Caco-2 (cell line): ENCODE measurements around the gene APEX2. TPM values are rescaled to one million over a fixed set of nuclear protein-coding genes. Genes with fewer than 3 reads are reported as not detected.

Experiments used
- BruUV-seq: library from RNA; stranded (reverse); fragments of 400-500 nt; replicated peaks from 2 replicates; lab custom pipeline; 2021; lab: Mats Ljungman, UMichigan
- CTCF ChIA-PET: fragments of 300-600 bp; sonication (Branson Sonifier 250); formaldehyde crosslinking; loops from one replicate; lab custom pipeline; 2022; ENCODE audit warnings: antibody characterized with exemption; lab: Charles Lee
- POLR2A ChIA-PET: fragments of 300-600 bp; sonication (Branson Sonifier 250); formaldehyde crosslinking; loops from one replicate; lab custom pipeline; 2022; ENCODE audit warnings: antibody characterized with exemption; lab: Charles Lee
- DNase-seq, 2 experiments: peaks; one replicate each; pipeline versions ENCODE4 v3.0.0 to v3.0.0-alpha.2; 2020 to 2022
- H3K27me3 ChIP-seq: replicated peaks from 2 replicates; pipeline ENCODE4 v1.6.0; 2011; ENCODE audit warnings: low read length; ENCODE audit not compliant: control insufficient read depth, insufficient read depth
- H3K36me3 ChIP-seq: 2 replicates; pipeline ENCODE4 v1.5.1; 2011; ENCODE audit warnings: low read length; ENCODE audit not compliant: control insufficient read depth, insufficient read depth
- H3K4me1 ChIP-seq: fragments of 250-450 bp; sonication (Bioruptor Pico); 2 replicates; pipeline ENCODE4 v1.5.1; 2020; ENCODE audit warnings: mild to moderate bottlenecking
- H3K4me3 ChIP-seq: 2 replicates; pipeline ENCODE4 v1.5.1; 2011; ENCODE audit warnings: low read depth, mild to moderate bottlenecking, control low read depth, low read length
- H3K9me3 ChIP-seq: fragments of 250-450 bp; sonication (Bioruptor Pico); 2 replicates; pipeline ENCODE4 v1.5.1; 2020; ENCODE audit warnings: mild to moderate bottlenecking, moderate library complexity
- H3K27ac Mint-ChIP-seq: one replicate; pipeline ENCODE4 v1.8.0; 2022; ENCODE audit warnings: mixed read lengths; ENCODE audit not compliant: unreplicated experiment
- H3K27me3 Mint-ChIP-seq: one replicate; pipeline ENCODE4 v1.8.0; 2022; ENCODE audit warnings: mixed read lengths; ENCODE audit not compliant: insufficient read depth, unreplicated experiment
- H3K36me3 Mint-ChIP-seq: one replicate; pipeline ENCODE4 v1.8.0; 2022; ENCODE audit warnings: mild to moderate bottlenecking, mixed read lengths; ENCODE audit not compliant: insufficient read depth, unreplicated experiment
- H3K4me1 Mint-ChIP-seq: one replicate; pipeline ENCODE4 v1.8.0; 2022; ENCODE audit warnings: low read depth, mixed read lengths; ENCODE audit not compliant: unreplicated experiment
- H3K4me3 Mint-ChIP-seq: one replicate; pipeline ENCODE4 v1.8.0; 2022; ENCODE audit warnings: mild to moderate bottlenecking, moderate library complexity, mixed read lengths; ENCODE audit not compliant: unreplicated experiment
- H3K9me3 Mint-ChIP-seq: one replicate; pipeline ENCODE4 v1.8.0; 2022; ENCODE audit warnings: mixed read lengths; ENCODE audit not compliant: unreplicated experiment
- intact Hi-C: fragments of 100-400 bp; cut with micrococcal nuclease; formaldehyde crosslinking; loops from one replicate; pipeline ENCODE4 v1.10.0; 2022; ENCODE audit not compliant: unreplicated experiment
- total RNA-seq: library from RNA; stranded (reverse); gene quantifications from 2 replicates; pipeline ENCODE4 v1.2.3, GENCODE V29; 2022
- TF ChIP-seq, protein P1 (sequence below), 2 experiments: fragments of 200-600 bp in 1 of 2; IDR thresholded peaks; 1 replicate in 1 of 2; 2 replicates in 1 of 2; pipeline versions ENCODE4 v1.5.1 to v1.8.0; 2011 to 2022; ENCODE audit warnings: antibody characterized with exemption in 1 of 2, control low read depth in 1 of 2, inconsistent platforms in 1 of 2, low read depth in 1 of 2, low read length in 1 of 2, mild to moderate bottlenecking in 1 of 2, moderate library complexity in 1 of 2; ENCODE audit not compliant: insufficient read depth in 1 of 2, severe bottlenecking in 1 of 2, unreplicated experiment in 1 of 2

The APEX2 gene
- total RNA-seq, 1 experiment from 2014 or later, result 19.6 TPM

GRCh38 chrX:55026143-55026542, 26.0 kb downstream of the APEX2 start:
- no peak for DNase-seq
- TF ChIP-seq, protein P1, sequence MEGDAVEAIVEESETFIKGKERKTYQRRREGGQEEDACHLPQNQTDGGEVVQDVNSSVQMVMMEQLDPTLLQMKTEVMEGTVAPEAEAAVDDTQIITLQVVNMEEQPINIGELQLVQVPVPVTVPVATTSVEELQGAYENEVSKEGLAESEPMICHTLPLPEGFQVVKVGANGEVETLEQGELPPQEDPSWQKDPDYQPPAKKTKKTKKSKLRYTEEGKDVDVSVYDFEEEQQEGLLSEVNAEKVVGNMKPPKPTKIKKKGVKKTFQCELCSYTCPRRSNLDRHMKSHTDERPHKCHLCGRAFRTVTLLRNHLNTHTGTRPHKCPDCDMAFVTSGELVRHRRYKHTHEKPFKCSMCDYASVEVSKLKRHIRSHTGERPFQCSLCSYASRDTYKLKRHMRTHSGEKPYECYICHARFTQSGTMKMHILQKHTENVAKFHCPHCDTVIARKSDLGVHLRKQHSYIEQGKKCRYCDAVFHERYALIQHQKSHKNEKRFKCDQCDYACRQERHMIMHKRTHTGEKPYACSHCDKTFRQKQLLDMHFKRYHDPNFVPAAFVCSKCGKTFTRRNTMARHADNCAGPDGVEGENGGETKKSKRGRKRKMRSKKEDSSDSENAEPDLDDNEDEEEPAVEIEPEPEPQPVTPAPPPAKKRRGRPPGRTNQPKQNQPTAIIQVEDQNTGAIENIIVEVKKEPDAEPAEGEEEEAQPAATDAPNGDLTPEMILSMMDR (IDR thresholded peaks at IDR 0.05; ENCODE audit: insufficient read depth in 1 of 2, low read depth in 1 of 2, low read length in 1 of 2, severe bottlenecking in 1 of 2, unreplicated experiment in 1 of 2), result no peak
- Mint-ChIP-seq H3K27ac (no peak overlapping the region), H3K4me3 (no peak overlapping the region), H3K27me3 (peaks cover 9% of the 10 kb centered on the region), H3K4me1 (no peaks in the 10 kb centered on the region), H3K36me3 (no peaks in the 10 kb centered on the region), H3K9me3 (no peaks in the 10 kb centered on the region)
- CTCF ChIA-PET, result no interaction called here
- Histone ChIP-seq H3K4me3 (no peak overlapping the region), H3K27me3 (no peaks in the 10 kb centered on the region), H3K9me3 (no peaks in the 10 kb centered on the region), H3K36me3 (no peaks in the 10 kb centered on the region), H3K4me1 (no peaks in the 10 kb centered on the region)
- intact Hi-C loops, result no loop called here
- no TSS peak for BruUV-seq
- POLR2A ChIA-PET, result no interaction called here

DNA sequence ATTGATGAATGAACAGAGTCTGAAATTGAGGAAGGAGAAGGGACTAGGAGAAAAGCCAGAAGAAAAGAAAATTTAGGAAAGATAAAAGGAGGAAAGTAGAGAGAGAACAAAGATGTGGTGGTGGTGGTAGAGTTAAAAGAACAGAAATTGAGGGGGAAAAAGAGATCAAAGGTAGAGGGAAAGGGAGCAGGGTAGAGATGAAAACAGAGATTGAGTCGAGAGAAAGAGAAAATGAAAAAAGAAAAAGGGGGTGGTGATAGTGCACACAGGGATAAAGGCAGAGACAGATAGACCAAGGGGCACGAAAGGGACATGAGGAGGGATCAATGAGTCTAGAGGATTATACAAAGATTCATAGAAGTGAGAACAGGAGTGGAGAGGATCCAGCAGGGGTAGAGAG, 26.7 kb downstream of the APEX2 start:
- H3K27me3 Mint-ChIP-seq, result peaks cover 9% of the 10 kb centered on the region
- ChIA-PET CTCF (no interaction called here), POLR2A (no interaction called here)
- DNase-seq, result no peak
- Histone ChIP-seq H3K9me3 (no peaks in the 10 kb centered on the region), H3K36me3 (no peaks in the 10 kb centered on the region), H3K27me3 (no peaks in the 10 kb centered on the region), H3K4me1 (no peaks in the 10 kb centered on the region), H3K4me3 (no peak overlapping the region)
- no peaks in the 10 kb centered on the region for H3K9me3 Mint-ChIP-seq
- H3K4me3 Mint-ChIP-seq, result no peak overlapping the region
- H3K36me3 Mint-ChIP-seq, result no peaks in the 10 kb centered on the region
- H3K27ac Mint-ChIP-seq, result no peak overlapping the region
- H3K4me1 Mint-ChIP-seq, result no peaks in the 10 kb centered on the region
- TF ChIP-seq, protein P1 (IDR thresholded peaks at IDR 0.05; ENCODE audit: insufficient read depth in 1 of 2, low read depth in 1 of 2, low read length in 1 of 2, severe bottlenecking in 1 of 2, unreplicated experiment in 1 of 2), result no peak
- no TSS peak for BruUV-seq
- intact Hi-C loops, result no loop called here

GRCh38 chrX:55028040-55028439, 27.9 kb downstream of the APEX2 start:
- Histone ChIP-seq H3K4me1 (no peaks in the 10 kb centered on the region), H3K9me3 (no peaks in the 10 kb centered on the region), H3K27me3 (no peaks in the 10 kb centered on the region), H3K4me3 (no peak overlapping the region), H3K36me3 (no peaks in the 10 kb centered on the region)
- H3K36me3 Mint-ChIP-seq, result no peaks in the 10 kb centered on the region
- H3K27ac Mint-ChIP-seq, result no peak overlapping the region
- no peak for DNase-seq
- intact Hi-C loops, result no loop called here
- ChIA-PET CTCF (no interaction called here), POLR2A (no interaction called here)
- TF ChIP-seq, protein P1 (IDR thresholded peaks at IDR 0.05; ENCODE audit: insufficient read depth in 1 of 2, low read depth in 1 of 2, low read length in 1 of 2, severe bottlenecking in 1 of 2, unreplicated experiment in 1 of 2), result no peak
- no peak overlapping the region for H3K4me3 Mint-ChIP-seq
- H3K9me3 Mint-ChIP-seq, result no peaks in the 10 kb centered on the region
- no peaks in the 10 kb centered on the region for H3K4me1 Mint-ChIP-seq
- peaks cover 9% of the 10 kb centered on the region for H3K27me3 Mint-ChIP-seq
- no TSS peak for BruUV-seq
